GM18499 (cell line): Measurements from ENCODE around the gene ATP5MC3.

Experiments used
- ATAC-seq: cut with Tn5 transposase; IDR thresholded peaks from one replicate; pipeline ENCODE4 v1.9.1; 2021; ENCODE audit warnings: moderate number of reproducible peaks; ENCODE audit not compliant: insufficient read depth, unreplicated experiment

ATP5MC3 gene

GRCh38 chr2:175126661-175127060 is 54.8 kb downstream of the ATP5MC3 start:
- ATAC-seq: no peak
